DOHH2 (cell line): ENCODE measurements around the gene ZNF32.

ENCODE experiments used
- H3F3A ChIP-seq: fragments of 200-600 bp; sonication (generic), shearing (Covaris generic); 2 replicates; pipeline ENCODE4 v1.6.0; 2016; ENCODE audit warnings: antibody characterized with exemption, mild to moderate bottlenecking; ENCODE audit not compliant: control insufficient read depth, insufficient read depth
- H3K27ac ChIP-seq: fragments of 200-600 bp; sonication (generic); 2 replicates; pipeline ENCODE4 v1.5.1; 2014; ENCODE audit warnings: low read depth, mild to moderate bottlenecking, low read length, moderate library complexity
- H3K27me3 ChIP-seq: fragments of 200-600 bp; sonication (generic); 2 replicates; pipeline ENCODE4 v1.6.1; 2014; ENCODE audit warnings: mild to moderate bottlenecking, low read length, mixed read lengths; ENCODE audit not compliant: control insufficient read depth
- H3K36me3 ChIP-seq: fragments of 200-600 bp; sonication (generic); 2 replicates; pipeline ENCODE4 v1.6.1; 2014; ENCODE audit warnings: mild to moderate bottlenecking, low read length, moderate library complexity, mixed read lengths; ENCODE audit not compliant: control insufficient read depth
- H3K4me1 ChIP-seq: fragments of 200-600 bp; sonication (generic); 2 replicates; pipeline ENCODE4 v1.6.1; 2014; ENCODE audit warnings: mild to moderate bottlenecking, low read length, mixed read lengths; ENCODE audit not compliant: control insufficient read depth
- H3K4me2 ChIP-seq: fragments of 200-600 bp; sonication (generic); 2 replicates; pipeline ENCODE4 v1.6.0; 2014; ENCODE audit warnings: mild to moderate bottlenecking, low read length, moderate library complexity
- H3K4me3 ChIP-seq: fragments of 200-600 bp; sonication (generic); 2 replicates; pipeline ENCODE4 v1.5.1; 2014; ENCODE audit warnings: mild to moderate bottlenecking, low read length, mixed read lengths
- H3K79me2 ChIP-seq: fragments of 200-600 bp; sonication (generic); 2 replicates; pipeline ENCODE4 v1.6.1; 2014; ENCODE audit warnings: mild to moderate bottlenecking, low read length, mixed read lengths; ENCODE audit not compliant: control insufficient read depth
- H3K9me2 ChIP-seq: fragments of 200-600 bp; sonication (generic); replicated peaks from 2 replicates; pipeline ENCODE4 v1.6.1; 2014; ENCODE audit warnings: mild to moderate bottlenecking, low read length, mixed read lengths; ENCODE audit not compliant: control insufficient read depth
- H3K9me3 ChIP-seq: fragments of 200-600 bp; sonication (generic); 2 replicates; pipeline ENCODE4 v1.6.1; 2014; ENCODE audit warnings: antibody characterized with exemption, low read length, mixed read lengths; ENCODE audit not compliant: control insufficient read depth, insufficient read depth
- H4K20me1 ChIP-seq: fragments of 200-600 bp; sonication (generic); 2 replicates; pipeline ENCODE4 v1.6.0; 2014; ENCODE audit warnings: low read depth, mild to moderate bottlenecking, antibody characterized with exemption, low read length, moderate library complexity; ENCODE audit not compliant: control insufficient read depth, insufficient read depth
- EZH2phosphoT487 ChIP-seq: fragments of 200-600 bp; sonication (generic); IDR thresholded peaks from 2 replicates; pipeline ENCODE4 v1.6.1; 2017; ENCODE audit warnings: borderline replicate concordance, mild to moderate bottlenecking, antibody characterized with exemption, low read length, moderate library complexity, mixed read lengths
- TF ChIP-seq, protein P1 (sequence below): fragments of 200-600 bp; sonication (generic); IDR thresholded peaks from one replicate; pipeline ENCODE4 v1.5.1; 2014; ENCODE audit warnings: antibody characterized with exemption, mild to moderate bottlenecking, low read depth, low read length; ENCODE audit not compliant: poor library complexity, severe bottlenecking

Gene ZNF32

DNA sequence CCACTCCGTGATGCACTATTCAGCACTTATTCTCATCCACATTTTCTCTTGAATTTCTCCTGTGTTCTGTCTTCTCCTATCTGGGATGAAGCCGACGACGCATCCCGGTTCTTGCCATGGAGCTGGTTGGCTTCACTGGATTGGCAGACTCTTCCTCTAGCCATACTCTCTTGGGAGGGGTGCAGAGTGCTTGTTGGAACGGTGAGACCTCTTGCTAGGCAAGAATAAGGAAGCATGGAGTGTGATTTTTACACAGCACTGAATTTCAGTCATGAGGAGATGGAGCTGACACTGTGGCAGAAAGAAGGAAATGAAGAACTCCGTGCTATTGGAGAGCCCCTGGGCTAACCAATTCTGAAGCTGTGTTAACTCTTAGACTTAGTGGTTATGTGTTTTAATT, 28.2 kb upstream of the ZNF32 start:
- Histone ChIP-seq H3K79me2 (no peaks in the 10 kb centered on the region), H4K20me1 (no peaks in the 10 kb centered on the region), H3K4me1 (no peaks in the 10 kb centered on the region), H3K36me3 (no peaks in the 10 kb centered on the region), H3K27ac (no peak overlapping the region), H3K27me3 (peaks cover 3% of the 10 kb centered on the region; the same call in 1 of the 2 replicates), H3K4me3 (no peak overlapping the region), H3F3A (no peaks in the 10 kb centered on the region), H3K9me2 (no peaks in the 10 kb centered on the region), H3K4me2 (no peak overlapping the region), H3K9me3 (no peaks in the 10 kb centered on the region)
- TF ChIP-seq, protein P1, sequence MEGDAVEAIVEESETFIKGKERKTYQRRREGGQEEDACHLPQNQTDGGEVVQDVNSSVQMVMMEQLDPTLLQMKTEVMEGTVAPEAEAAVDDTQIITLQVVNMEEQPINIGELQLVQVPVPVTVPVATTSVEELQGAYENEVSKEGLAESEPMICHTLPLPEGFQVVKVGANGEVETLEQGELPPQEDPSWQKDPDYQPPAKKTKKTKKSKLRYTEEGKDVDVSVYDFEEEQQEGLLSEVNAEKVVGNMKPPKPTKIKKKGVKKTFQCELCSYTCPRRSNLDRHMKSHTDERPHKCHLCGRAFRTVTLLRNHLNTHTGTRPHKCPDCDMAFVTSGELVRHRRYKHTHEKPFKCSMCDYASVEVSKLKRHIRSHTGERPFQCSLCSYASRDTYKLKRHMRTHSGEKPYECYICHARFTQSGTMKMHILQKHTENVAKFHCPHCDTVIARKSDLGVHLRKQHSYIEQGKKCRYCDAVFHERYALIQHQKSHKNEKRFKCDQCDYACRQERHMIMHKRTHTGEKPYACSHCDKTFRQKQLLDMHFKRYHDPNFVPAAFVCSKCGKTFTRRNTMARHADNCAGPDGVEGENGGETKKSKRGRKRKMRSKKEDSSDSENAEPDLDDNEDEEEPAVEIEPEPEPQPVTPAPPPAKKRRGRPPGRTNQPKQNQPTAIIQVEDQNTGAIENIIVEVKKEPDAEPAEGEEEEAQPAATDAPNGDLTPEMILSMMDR = no peak
- no peak for TF ChIP-seq EZH2phosphoT487

DNA sequence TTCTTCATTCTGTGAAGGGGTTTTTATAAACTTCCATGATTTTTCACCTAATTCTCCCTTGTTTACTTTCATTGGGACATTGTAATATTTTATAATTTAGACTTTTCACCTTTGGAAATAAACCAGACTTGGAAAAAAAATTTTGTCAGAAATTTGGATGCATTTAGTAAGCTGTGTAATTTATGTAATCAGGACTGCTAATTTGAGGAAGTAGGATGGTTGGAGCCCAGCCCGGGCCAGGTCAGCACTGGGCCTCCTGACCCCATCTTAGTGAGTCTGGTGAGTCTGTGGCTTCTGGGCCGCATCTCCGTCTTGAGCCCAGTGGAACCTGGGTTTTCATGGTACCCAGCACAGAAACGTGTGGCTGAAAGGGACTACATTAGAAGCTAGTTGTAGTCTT, 27.6 kb upstream of the ZNF32 start:
- H3K27me3 ChIP-seq = peaks cover 3% of the 10 kb centered on the region; the same call in 1 of the 2 replicates
- H3F3A ChIP-seq = no peaks in the 10 kb centered on the region
- H3K4me3 ChIP-seq = no peak overlapping the region
- H3K9me3 ChIP-seq = no peaks in the 10 kb centered on the region
- H3K4me2 ChIP-seq = no peak overlapping the region
- TF ChIP-seq, protein P1 = no peak
- no peak for TF ChIP-seq EZH2phosphoT487
- no peaks in the 10 kb centered on the region for H4K20me1 ChIP-seq
- H3K79me2 ChIP-seq = no peaks in the 10 kb centered on the region
- no peaks in the 10 kb centered on the region for H3K9me2 ChIP-seq
- no peaks in the 10 kb centered on the region for H3K4me1 ChIP-seq
- H3K27ac ChIP-seq = no peak overlapping the region
- no peaks in the 10 kb centered on the region for H3K36me3 ChIP-seq

DNA sequence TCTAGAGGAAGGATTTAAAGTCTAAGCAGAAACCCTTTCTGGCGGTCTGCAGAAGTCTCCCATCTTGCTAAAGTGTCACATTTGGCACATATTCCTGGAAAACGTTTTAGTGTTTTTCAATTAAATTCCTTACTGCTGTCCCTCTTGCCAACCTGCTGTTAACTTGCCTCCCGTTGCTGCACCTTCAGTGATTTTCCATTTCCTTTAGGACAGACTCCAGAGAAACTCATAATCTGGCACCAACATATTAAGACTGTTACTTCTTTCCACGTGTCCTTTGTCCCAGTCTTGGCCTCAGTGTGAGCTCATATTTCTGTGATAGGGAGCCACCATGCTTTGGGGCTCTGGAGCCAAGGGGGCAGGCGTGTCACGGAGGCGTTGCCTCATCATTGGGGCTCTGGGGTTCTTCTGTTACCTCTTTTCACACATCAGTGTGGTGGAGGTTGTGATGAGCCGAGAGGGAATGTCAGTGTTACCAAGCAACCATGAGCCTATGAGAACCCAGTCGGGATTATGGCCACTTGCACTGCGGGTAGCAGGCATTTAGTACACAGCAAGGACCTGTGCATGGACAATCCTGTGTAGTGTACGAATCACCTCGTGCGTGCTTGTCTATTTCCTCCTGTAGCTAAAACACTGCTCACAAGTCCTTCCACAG, 26.0 kb upstream of the ZNF32 start:
- H3K36me3 ChIP-seq = no peaks in the 10 kb centered on the region
- no peaks in the 10 kb centered on the region for H3K9me3 ChIP-seq
- H3K27ac ChIP-seq = no peak overlapping the region
- no peaks in the 10 kb centered on the region for H3F3A ChIP-seq
- no peaks in the 10 kb centered on the region for H3K4me1 ChIP-seq
- peaks cover 3% of the 10 kb centered on the region; the same call in 1 of the 2 replicates for H3K27me3 ChIP-seq
- no peaks in the 10 kb centered on the region; the same call in 1 of the 2 replicates for H4K20me1 ChIP-seq
- TF ChIP-seq EZH2phosphoT487 = no peak
- TF ChIP-seq, protein P1 = no peak
- no peak overlapping the region for H3K4me3 ChIP-seq
- no peaks in the 10 kb centered on the region for H3K79me2 ChIP-seq
- no peak overlapping the region for H3K4me2 ChIP-seq
- no peaks in the 10 kb centered on the region for H3K9me2 ChIP-seq
